Measurements from ENCODE around the gene TOM1. TPM values are rescaled to one million over a fixed set of nuclear protein-coding genes. Genes with fewer than 3 reads are reported as not detected.

Gene TOM1
- total RNA-seq, 2 experiments from 2014 or later, result 22.7 to 30.6 TPM

GRCh38 chr22:35306350-35306967, 6.8 kb downstream of the TOM1 start:
- Histone ChIP-seq H3K9me2 (ENCODE audit: insufficient read depth, low read length) (no peaks in the 10 kb centered on the region), H3K79me2 (ENCODE audit: insufficient read depth, low read depth, low read length) (no peaks in the 10 kb centered on the region), H3K9me3 (ENCODE audit: low read length) (no peaks in the 10 kb centered on the region), H2AFZ (ENCODE audit: low read length) (0 out of 2 replicates have a peak overlapping the region, but pooled peaks have one; percentile 35), H3K36me3 (ENCODE audit: insufficient read depth, low read length) (no peaks in the 10 kb centered on the region), H3K27ac (ENCODE audit: low read depth, low read length, poor library complexity, severe bottlenecking) (peak overlapping the region; percentile 36), H4K20me1 (ENCODE audit: insufficient read depth, low read length) (no peaks in the 10 kb centered on the region), H3K4me3 (ENCODE audit: low read depth, low read length, poor library complexity, severe bottlenecking) (peak overlapping the region; percentile 40), H3K4me1 (ENCODE audit: insufficient read depth, low read length, poor library complexity, severe bottlenecking) (peaks cover 54% of the 10 kb centered on the region), H3K4me2 (ENCODE audit: low read length) (peak overlapping the region; percentile 79)
- peak; percentile 37 for DNase-seq (ENCODE audit: low spot score)
- no peak for TF ChIP-seq EZH2phosphoT487 (IDR thresholded peaks at IDR 0.05; ENCODE audit: borderline replicate concordance, low read depth, low read length)
- TF ChIP-seq, protein P1, sequence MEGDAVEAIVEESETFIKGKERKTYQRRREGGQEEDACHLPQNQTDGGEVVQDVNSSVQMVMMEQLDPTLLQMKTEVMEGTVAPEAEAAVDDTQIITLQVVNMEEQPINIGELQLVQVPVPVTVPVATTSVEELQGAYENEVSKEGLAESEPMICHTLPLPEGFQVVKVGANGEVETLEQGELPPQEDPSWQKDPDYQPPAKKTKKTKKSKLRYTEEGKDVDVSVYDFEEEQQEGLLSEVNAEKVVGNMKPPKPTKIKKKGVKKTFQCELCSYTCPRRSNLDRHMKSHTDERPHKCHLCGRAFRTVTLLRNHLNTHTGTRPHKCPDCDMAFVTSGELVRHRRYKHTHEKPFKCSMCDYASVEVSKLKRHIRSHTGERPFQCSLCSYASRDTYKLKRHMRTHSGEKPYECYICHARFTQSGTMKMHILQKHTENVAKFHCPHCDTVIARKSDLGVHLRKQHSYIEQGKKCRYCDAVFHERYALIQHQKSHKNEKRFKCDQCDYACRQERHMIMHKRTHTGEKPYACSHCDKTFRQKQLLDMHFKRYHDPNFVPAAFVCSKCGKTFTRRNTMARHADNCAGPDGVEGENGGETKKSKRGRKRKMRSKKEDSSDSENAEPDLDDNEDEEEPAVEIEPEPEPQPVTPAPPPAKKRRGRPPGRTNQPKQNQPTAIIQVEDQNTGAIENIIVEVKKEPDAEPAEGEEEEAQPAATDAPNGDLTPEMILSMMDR (conservative IDR thresholded peaks at IDR 0.05; ENCODE audit: low read length), result no peak
- BruUV-seq (replicated peaks), result no TSS peak
- CTCF ChIA-PET (ENCODE audit: unreplicated experiment), result no interaction called here
- POLR2A ChIA-PET, result interaction anchor here (0.6 to 1.6 kb wide), 6 partner anchors 9 to 48 kb away, joined by 3 to 7 read pairs (median 4); no protein-coding TSS in a partner anchor
- intact Hi-C loops (cut with micrococcal nuclease; ENCODE audit: unreplicated experiment), result loop anchor here (5.0 kb wide), 2 partner anchors 36 to 106 kb away; no protein-coding TSS in a partner anchor

DNA sequence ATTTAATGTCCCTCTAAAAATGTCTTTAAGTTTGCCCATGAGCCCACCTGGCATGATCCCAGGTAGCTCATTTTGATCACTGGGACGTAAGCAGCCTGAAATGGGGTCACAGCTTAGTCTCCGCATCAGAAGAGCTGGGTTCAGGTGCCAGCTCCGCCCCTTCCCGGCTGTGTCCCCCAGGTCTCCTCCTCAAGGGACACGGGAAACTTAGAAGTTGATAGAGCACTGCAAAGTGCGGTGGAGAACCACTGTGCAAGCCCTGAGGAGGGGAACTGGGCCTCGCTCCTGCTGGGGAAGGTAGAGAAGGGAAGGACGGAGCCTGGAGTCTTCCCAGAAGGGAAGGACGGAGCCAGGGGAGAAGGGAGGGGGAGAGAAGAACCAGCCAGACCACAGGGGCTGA, 7.7 kb downstream of the TOM1 start:
- Histone ChIP-seq H4K20me1 (ENCODE audit: insufficient read depth, low read length) (no peaks in the 10 kb centered on the region), H2AFZ (ENCODE audit: low read length) (no peak overlapping the region), H3K27ac (ENCODE audit: low read depth, low read length, poor library complexity, severe bottlenecking) (no peak overlapping the region), H3K36me3 (ENCODE audit: insufficient read depth, low read length) (no peaks in the 10 kb centered on the region), H3K9me3 (ENCODE audit: low read length) (no peaks in the 10 kb centered on the region), H3K4me1 (ENCODE audit: insufficient read depth, low read length, poor library complexity, severe bottlenecking) (peaks cover 55% of the 10 kb centered on the region), H3K4me2 (ENCODE audit: low read length) (no peak overlapping the region), H3K4me3 (ENCODE audit: low read depth, low read length, poor library complexity, severe bottlenecking) (no peak overlapping the region), H3K79me2 (ENCODE audit: insufficient read depth, low read depth, low read length) (no peaks in the 10 kb centered on the region), H3K9me2 (ENCODE audit: insufficient read depth, low read length) (no peaks in the 10 kb centered on the region)
- no TSS peak for BruUV-seq (replicated peaks)
- no peak for DNase-seq (ENCODE audit: low spot score)
- CTCF ChIA-PET (ENCODE audit: unreplicated experiment), result no interaction called here
- POLR2A ChIA-PET, result interaction anchor here (0.5 to 1.3 kb wide), 4 partner anchors 20 to 43 kb away, joined by 3 to 4 read pairs (median 4); no protein-coding TSS in a partner anchor
- TF ChIP-seq, protein P1 (conservative IDR thresholded peaks at IDR 0.05; ENCODE audit: low read length), result no peak
- TF ChIP-seq EZH2phosphoT487 (IDR thresholded peaks at IDR 0.05; ENCODE audit: borderline replicate concordance, low read depth, low read length), result no peak
- intact Hi-C loops (cut with micrococcal nuclease; ENCODE audit: unreplicated experiment), result loop anchor here (5.0 kb wide), 2 partner anchors 35 to 105 kb away; no protein-coding TSS in a partner anchor

DNA sequence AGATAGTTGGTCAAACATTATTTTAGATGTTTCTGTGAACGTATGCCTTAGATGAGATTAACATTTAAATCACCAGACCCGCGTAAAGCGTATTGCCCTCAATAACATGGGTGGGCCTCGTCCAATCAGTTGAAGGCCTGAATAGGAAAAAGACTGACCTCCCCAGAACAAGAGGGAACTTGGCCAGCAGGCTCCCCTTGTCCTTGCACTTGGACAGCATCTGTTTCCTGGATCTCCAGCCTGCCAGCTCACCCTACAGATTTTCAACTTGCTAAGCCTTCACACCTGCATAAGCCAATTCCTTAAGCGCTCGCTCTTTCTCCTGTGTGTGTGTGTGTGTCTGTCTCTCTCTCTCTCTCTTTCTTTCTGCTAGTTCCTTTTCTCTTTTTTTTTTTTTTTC, 8.2 kb downstream of the TOM1 start:
- no peak overlapping the region for H3K4me2 ChIP-seq (ENCODE audit: low read length)
- no peaks in the 10 kb centered on the region for H3K9me2 ChIP-seq (ENCODE audit: insufficient read depth, low read length)
- H3K4me3 ChIP-seq (ENCODE audit: low read depth, low read length, poor library complexity, severe bottlenecking), result no peak overlapping the region
- ChIA-PET POLR2A (no interaction called here), CTCF (ENCODE audit: unreplicated experiment) (no interaction called here)
- H2AFZ ChIP-seq (ENCODE audit: low read length), result no peak overlapping the region
- H3K36me3 ChIP-seq (ENCODE audit: insufficient read depth, low read length), result no peaks in the 10 kb centered on the region
- no peaks in the 10 kb centered on the region for H3K9me3 ChIP-seq (ENCODE audit: low read length)
- BruUV-seq (replicated peaks), result no TSS peak
- TF ChIP-seq, protein P1 (conservative IDR thresholded peaks at IDR 0.05; ENCODE audit: low read length), result no peak
- no peak for TF ChIP-seq EZH2phosphoT487 (IDR thresholded peaks at IDR 0.05; ENCODE audit: borderline replicate concordance, low read depth, low read length)
- H4K20me1 ChIP-seq (ENCODE audit: insufficient read depth, low read length), result no peaks in the 10 kb centered on the region
- intact Hi-C loops (cut with micrococcal nuclease; ENCODE audit: unreplicated experiment), result loop anchor here (2.0 to 5.0 kb wide), 3 partner anchors 34 to 104 kb away; no protein-coding TSS in a partner anchor
- no peak for DNase-seq (ENCODE audit: low spot score)
- H3K27ac ChIP-seq (ENCODE audit: low read depth, low read length, poor library complexity, severe bottlenecking), result no peak overlapping the region
- H3K79me2 ChIP-seq (ENCODE audit: insufficient read depth, low read depth, low read length), result no peaks in the 10 kb centered on the region
- peaks cover 55% of the 10 kb centered on the region for H3K4me1 ChIP-seq (ENCODE audit: insufficient read depth, low read length, poor library complexity, severe bottlenecking)

All from OCI-LY7 (cell line).